Smooth muscle cell (in vitro differentiated cells): ENCODE data around the gene GPR26. TPM values are rescaled to one million over a fixed set of nuclear protein-coding genes. Genes with fewer than 3 reads are reported as not detected.

Experiments used
- DNase-seq: peaks from one replicate; lab custom pipeline; 2025; ENCODE audit not compliant: unreplicated experiment; lab: John Stamatoyannopoulos, UW
- H2AFZ ChIP-seq: fragments of 200-600 bp; sonication (generic); 2 replicates; pipeline ENCODE4 v1.6.0; 2016; ENCODE audit warnings: antibody characterized with exemption, low read depth, mild to moderate bottlenecking
- H3F3A ChIP-seq: fragments of 200-600 bp; sonication (generic); 2 replicates; pipeline ENCODE4 v1.6.0; 2017; ENCODE audit warnings: antibody characterized with exemption, low read depth
- H3K27ac ChIP-seq: fragments of 200-600 bp; sonication (generic); 2 replicates; pipeline ENCODE4 v1.5.1; 2016; ENCODE audit warnings: low read depth, mild to moderate bottlenecking
- H3K27me3 ChIP-seq: fragments of 200-600 bp; sonication (generic); 2 replicates; pipeline ENCODE4 v1.6.1; 2016; ENCODE audit warnings: low read depth, mild to moderate bottlenecking
- H3K36me3 ChIP-seq: fragments of 200-600 bp; sonication (generic); 2 replicates; pipeline ENCODE4 v1.5.1; 2016; ENCODE audit warnings: low read depth
- H3K4me1 ChIP-seq: fragments of 200-600 bp; sonication (generic); 2 replicates; pipeline ENCODE4 v1.5.1; 2016; ENCODE audit warnings: low read depth
- H3K4me2 ChIP-seq: fragments of 200-600 bp; sonication (generic); 2 replicates; pipeline ENCODE4 v1.6.0; 2016; ENCODE audit warnings: mild to moderate bottlenecking
- H3K4me3 ChIP-seq: fragments of 200-600 bp; sonication (generic); 2 replicates; pipeline ENCODE4 v1.5.1; 2016; ENCODE audit warnings: mild to moderate bottlenecking
- H3K79me2 ChIP-seq: fragments of 200-600 bp; sonication (generic); 2 replicates; pipeline ENCODE4 v1.6.0; 2016; ENCODE audit warnings: low read depth, mild to moderate bottlenecking
- H3K9ac ChIP-seq: fragments of 200-600 bp; sonication (generic); 2 replicates; pipeline ENCODE4 v1.6.0; 2016; ENCODE audit warnings: low read depth
- H3K9me3 ChIP-seq: fragments of 200-600 bp; sonication (generic); replicated peaks from 2 replicates; pipeline ENCODE4 v1.5.1; 2016; ENCODE audit warnings: low read depth
- H4K20me1 ChIP-seq: fragments of 200-600 bp; sonication (generic); 2 replicates; pipeline ENCODE4 v1.6.0; 2016; ENCODE audit warnings: low read depth
- CTCF ChIP-seq: fragments of 200-600 bp; sonication (generic); IDR thresholded peaks from 2 replicates; pipeline ENCODE4 v1.5.1; 2017; ENCODE audit warnings: borderline replicate concordance, mild to moderate bottlenecking, antibody characterized with exemption; ENCODE audit not compliant: insufficient read depth, poor library complexity, severe bottlenecking
- WGBS: methylation state at CpG from one replicate; pipeline ENCODE4 v1.1.7; 2016; ENCODE audit warnings: low lambda C conversion rate; 5-methylcytosine and 5-hydroxymethylcytosine counted together
- polyA plus RNA-seq: library from polyadenylated mRNA; unstranded; fragments of >200 nt; fragmentation: Nextera tagmentation; extraction: Ambion mirVana; gene quantifications from 2 replicates; pipeline ENCODE4 v1.2.1, GENCODE V29; 2016
- total RNA-seq: library from RNA; depleted of rRNA; stranded (reverse); fragments of >200 nt; gene quantifications from 2 replicates; pipeline ENCODE4 v1.2.3, GENCODE V29; 2014

Gene GPR26
- total and polyA plus RNA-seq, 2 experiments from 2014 or later = not detected

- WGBS = 90% methylated on average over 9 of the region's 9 CpGs
- no peaks in the 10 kb centered on the region for H3K9me3 ChIP-seq
These were observed 15.1 kb downstream of the GPR26 start for GRCh38 chr10:123681285-123681684.

GRCh38 chr10:123682477-123682876, 16.3 kb downstream of the GPR26 start:
- Histone ChIP-seq H3K79me2 (no peaks in the 10 kb centered on the region), H3K9me3 (no peaks in the 10 kb centered on the region), H3K4me2 (no peak overlapping the region), H4K20me1 (no peaks in the 10 kb centered on the region), H3K4me1 (no peaks in the 10 kb centered on the region), H2AFZ (no peak overlapping the region), H3K9ac (no peak overlapping the region), H3K4me3 (no peak overlapping the region), H3K27ac (no peak overlapping the region), H3K27me3 (peaks cover 8% of the 10 kb centered on the region), H3K36me3 (no peaks in the 10 kb centered on the region), H3F3A (no peaks in the 10 kb centered on the region)
- no peak for DNase-seq
- no peak for TF ChIP-seq CTCF
- WGBS = 94% methylated on average over 2 of the region's 2 CpGs

More at GRCh38 chr10:123681285-123681684, 15.1 kb downstream of the GPR26 start:
- Histone ChIP-seq H3K79me2 (no peaks in the 10 kb centered on the region), H3K36me3 (no peaks in the 10 kb centered on the region), H3F3A (no peaks in the 10 kb centered on the region), H3K27ac (no peak overlapping the region), H4K20me1 (no peaks in the 10 kb centered on the region), H3K4me2 (no peak overlapping the region), H2AFZ (no peak overlapping the region), H3K4me3 (no peak overlapping the region), H3K27me3 (peaks cover 13% of the 10 kb centered on the region), H3K9ac (no peak overlapping the region), H3K4me1 (no peaks in the 10 kb centered on the region)
- no peak for DNase-seq
- TF ChIP-seq CTCF = no peak

GRCh38 chr10:123683459-123683858, 17.3 kb downstream of the GPR26 start:
- peaks cover 7% of the 10 kb centered on the region for H3K27me3 ChIP-seq
- H4K20me1 ChIP-seq = no peaks in the 10 kb centered on the region
- H3K4me3 ChIP-seq = no peak overlapping the region
- DNase-seq = no peak
- no peak overlapping the region for H3K9ac ChIP-seq
- H3K9me3 ChIP-seq = no peaks in the 10 kb centered on the region
- TF ChIP-seq CTCF = no peak
- no peaks in the 10 kb centered on the region for H3F3A ChIP-seq
- no peak overlapping the region for H2AFZ ChIP-seq
- no peaks in the 10 kb centered on the region for H3K36me3 ChIP-seq
- no peak overlapping the region for H3K4me2 ChIP-seq
- 96% methylated on average over 3 of the region's 3 CpGs for WGBS
- no peaks in the 10 kb centered on the region for H3K79me2 ChIP-seq
- no peak overlapping the region for H3K27ac ChIP-seq
- H3K4me1 ChIP-seq = no peaks in the 10 kb centered on the region

GRCh38 chr10:123683865-123684264, 17.7 kb downstream of the GPR26 start:
- H3K4me3 ChIP-seq = no peak overlapping the region
- DNase-seq = no peak
- H2AFZ ChIP-seq = no peak overlapping the region
- H3K27ac ChIP-seq = no peak overlapping the region
- no peak overlapping the region for H3K9ac ChIP-seq
- no peak for TF ChIP-seq CTCF
- H3K79me2 ChIP-seq = no peaks in the 10 kb centered on the region
- peaks cover 7% of the 10 kb centered on the region for H3K27me3 ChIP-seq
- H4K20me1 ChIP-seq = no peaks in the 10 kb centered on the region
- no peaks in the 10 kb centered on the region for H3K36me3 ChIP-seq
- H3K9me3 ChIP-seq = no peaks in the 10 kb centered on the region
- no peak overlapping the region for H3K4me2 ChIP-seq
- no peaks in the 10 kb centered on the region for H3F3A ChIP-seq
- H3K4me1 ChIP-seq = no peaks in the 10 kb centered on the region
- WGBS = 81% methylated on average over 8 of the region's 8 CpGs
